Smooth muscle cell (in vitro differentiated cells): ENCODE measurements around the gene MAP2K2. TPM values are rescaled to one million over a fixed set of nuclear protein-coding genes. Genes with fewer than 3 reads are reported as not detected.

Experiments
- DNase-seq: peaks from one replicate; lab custom pipeline; 2025; ENCODE audit not compliant: unreplicated experiment; lab: John Stamatoyannopoulos, UW
- H2AFZ ChIP-seq: fragments of 200-600 bp; sonication (generic); 2 replicates; pipeline ENCODE4 v1.6.0; 2016; ENCODE audit warnings: antibody characterized with exemption, low read depth, mild to moderate bottlenecking
- H3F3A ChIP-seq: fragments of 200-600 bp; sonication (generic); 2 replicates; pipeline ENCODE4 v1.6.0; 2017; ENCODE audit warnings: antibody characterized with exemption, low read depth
- H3K27ac ChIP-seq: fragments of 200-600 bp; sonication (generic); 2 replicates; pipeline ENCODE4 v1.5.1; 2016; ENCODE audit warnings: low read depth, mild to moderate bottlenecking
- H3K27me3 ChIP-seq: fragments of 200-600 bp; sonication (generic); 2 replicates; pipeline ENCODE4 v1.6.1; 2016; ENCODE audit warnings: low read depth, mild to moderate bottlenecking
- H3K36me3 ChIP-seq: fragments of 200-600 bp; sonication (generic); 2 replicates; pipeline ENCODE4 v1.5.1; 2016; ENCODE audit warnings: low read depth
- H3K4me1 ChIP-seq: fragments of 200-600 bp; sonication (generic); 2 replicates; pipeline ENCODE4 v1.5.1; 2016; ENCODE audit warnings: low read depth
- H3K4me2 ChIP-seq: fragments of 200-600 bp; sonication (generic); 2 replicates; pipeline ENCODE4 v1.6.0; 2016; ENCODE audit warnings: mild to moderate bottlenecking
- H3K4me3 ChIP-seq: fragments of 200-600 bp; sonication (generic); 2 replicates; pipeline ENCODE4 v1.5.1; 2016; ENCODE audit warnings: mild to moderate bottlenecking
- H3K79me2 ChIP-seq: fragments of 200-600 bp; sonication (generic); 2 replicates; pipeline ENCODE4 v1.6.0; 2016; ENCODE audit warnings: low read depth, mild to moderate bottlenecking
- H3K9ac ChIP-seq: fragments of 200-600 bp; sonication (generic); 2 replicates; pipeline ENCODE4 v1.6.0; 2016; ENCODE audit warnings: low read depth
- H3K9me3 ChIP-seq: fragments of 200-600 bp; sonication (generic); replicated peaks from 2 replicates; pipeline ENCODE4 v1.5.1; 2016; ENCODE audit warnings: low read depth
- H4K20me1 ChIP-seq: fragments of 200-600 bp; sonication (generic); 2 replicates; pipeline ENCODE4 v1.6.0; 2016; ENCODE audit warnings: low read depth
- WGBS: methylation state at CpG from one replicate; pipeline ENCODE4 v1.1.7; 2016; ENCODE audit warnings: low lambda C conversion rate; 5-methylcytosine and 5-hydroxymethylcytosine counted together
- polyA plus RNA-seq: library from polyadenylated mRNA; unstranded; fragments of >200 nt; fragmentation: Nextera tagmentation; extraction: Ambion mirVana; gene quantifications from 2 replicates; pipeline ENCODE4 v1.2.1, GENCODE V29; 2016
- total RNA-seq: library from RNA; depleted of rRNA; stranded (reverse); fragments of >200 nt; gene quantifications from 2 replicates; pipeline ENCODE4 v1.2.3, GENCODE V29; 2014
- TF ChIP-seq, protein P1 (sequence below): fragments of 200-600 bp; sonication (generic); IDR thresholded peaks from 2 replicates; pipeline ENCODE4 v1.5.1; 2017; ENCODE audit warnings: borderline replicate concordance, mild to moderate bottlenecking, antibody characterized with exemption; ENCODE audit not compliant: insufficient read depth, poor library complexity, severe bottlenecking

The MAP2K2 gene
- total and polyA plus RNA-seq, 2 experiments from 2014 or later = 79.1 to 193 TPM

DNA sequence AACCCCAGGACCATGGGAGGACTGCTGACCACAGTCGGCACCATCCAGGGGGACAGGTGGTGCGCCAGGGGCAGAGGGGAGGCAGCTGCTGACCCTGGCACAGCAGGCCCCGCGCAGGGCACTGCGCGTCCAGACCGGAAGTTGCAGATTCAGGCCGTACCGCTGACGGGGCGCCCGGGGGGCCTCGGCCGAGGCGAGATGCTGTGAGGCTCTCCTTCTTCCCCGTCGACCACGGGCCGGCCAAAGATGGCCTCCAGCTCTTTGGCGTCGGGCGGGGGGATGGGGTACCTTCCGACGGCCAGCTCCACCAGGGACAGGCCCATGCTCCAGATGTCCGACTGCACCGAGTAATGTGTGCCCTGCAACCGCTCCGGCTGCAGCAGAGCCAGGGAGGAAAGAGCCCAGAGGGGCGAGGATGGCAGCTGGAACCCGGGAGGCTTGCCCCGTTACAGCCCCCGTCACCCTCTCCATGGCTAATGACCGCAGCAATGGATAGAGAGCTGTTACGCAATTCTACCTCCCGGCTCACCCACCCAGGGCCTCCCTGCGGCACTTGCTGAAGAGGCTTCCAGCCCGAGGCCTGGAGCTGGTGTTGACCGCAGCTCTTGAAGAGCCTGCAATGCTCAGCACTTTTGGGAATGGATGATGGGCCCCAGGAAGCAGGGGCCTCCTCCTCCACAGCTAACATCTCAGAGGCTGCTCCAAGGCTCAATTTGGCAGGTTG, 24.7 kb downstream of the MAP2K2 start:
- H3F3A ChIP-seq = no peaks in the 10 kb centered on the region
- no peak overlapping the region for H3K4me2 ChIP-seq
- H3K27ac ChIP-seq = no peak overlapping the region
- H3K9ac ChIP-seq = no peak overlapping the region
- H3K79me2 ChIP-seq = no peaks in the 10 kb centered on the region
- no peaks in the 10 kb centered on the region for H4K20me1 ChIP-seq
- no peaks in the 10 kb centered on the region for H3K36me3 ChIP-seq
- WGBS = 96% methylated on average over 26 of the region's 38 CpGs
- H3K4me3 ChIP-seq = no peak overlapping the region
- no peak for DNase-seq
- no peaks in the 10 kb centered on the region for H3K4me1 ChIP-seq
- H2AFZ ChIP-seq = no peak overlapping the region
- no peaks in the 10 kb centered on the region for H3K27me3 ChIP-seq
- TF ChIP-seq, protein P1, sequence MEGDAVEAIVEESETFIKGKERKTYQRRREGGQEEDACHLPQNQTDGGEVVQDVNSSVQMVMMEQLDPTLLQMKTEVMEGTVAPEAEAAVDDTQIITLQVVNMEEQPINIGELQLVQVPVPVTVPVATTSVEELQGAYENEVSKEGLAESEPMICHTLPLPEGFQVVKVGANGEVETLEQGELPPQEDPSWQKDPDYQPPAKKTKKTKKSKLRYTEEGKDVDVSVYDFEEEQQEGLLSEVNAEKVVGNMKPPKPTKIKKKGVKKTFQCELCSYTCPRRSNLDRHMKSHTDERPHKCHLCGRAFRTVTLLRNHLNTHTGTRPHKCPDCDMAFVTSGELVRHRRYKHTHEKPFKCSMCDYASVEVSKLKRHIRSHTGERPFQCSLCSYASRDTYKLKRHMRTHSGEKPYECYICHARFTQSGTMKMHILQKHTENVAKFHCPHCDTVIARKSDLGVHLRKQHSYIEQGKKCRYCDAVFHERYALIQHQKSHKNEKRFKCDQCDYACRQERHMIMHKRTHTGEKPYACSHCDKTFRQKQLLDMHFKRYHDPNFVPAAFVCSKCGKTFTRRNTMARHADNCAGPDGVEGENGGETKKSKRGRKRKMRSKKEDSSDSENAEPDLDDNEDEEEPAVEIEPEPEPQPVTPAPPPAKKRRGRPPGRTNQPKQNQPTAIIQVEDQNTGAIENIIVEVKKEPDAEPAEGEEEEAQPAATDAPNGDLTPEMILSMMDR = no peak
- H3K9me3 ChIP-seq = no peaks in the 10 kb centered on the region

DNA sequence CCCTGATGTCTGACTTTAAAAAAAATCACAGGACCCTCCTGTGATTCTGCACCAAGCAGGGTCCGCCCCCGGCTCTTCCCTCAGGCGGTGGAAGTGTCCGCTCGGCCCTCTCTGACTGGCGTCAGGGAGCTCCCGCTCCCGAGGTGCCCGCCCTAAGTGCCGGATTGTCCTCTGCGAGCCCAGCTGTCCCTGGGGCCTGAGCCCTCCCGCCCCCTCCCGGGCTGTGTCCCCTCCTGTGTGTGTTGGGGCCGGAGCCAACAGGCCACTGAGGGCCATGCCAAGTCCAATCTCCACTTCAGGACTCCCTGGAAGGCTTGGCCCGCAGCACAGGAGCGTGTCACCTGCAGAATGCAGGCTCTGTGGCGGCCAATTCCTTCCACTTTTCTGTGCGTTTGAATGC, 25.4 kb downstream of the MAP2K2 start:
- Histone ChIP-seq H3K36me3 (no peaks in the 10 kb centered on the region), H3K4me2 (no peak overlapping the region), H4K20me1 (no peaks in the 10 kb centered on the region), H3K79me2 (no peaks in the 10 kb centered on the region), H3K9me3 (no peaks in the 10 kb centered on the region), H2AFZ (no peak overlapping the region), H3F3A (no peaks in the 10 kb centered on the region), H3K4me1 (no peaks in the 10 kb centered on the region), H3K4me3 (no peak overlapping the region), H3K27ac (no peak overlapping the region), H3K9ac (no peak overlapping the region), H3K27me3 (no peaks in the 10 kb centered on the region)
- DNase-seq = no peak
- WGBS = 95% methylated on average over 18 of the region's 18 CpGs
- TF ChIP-seq, protein P1 = no peak

DNA sequence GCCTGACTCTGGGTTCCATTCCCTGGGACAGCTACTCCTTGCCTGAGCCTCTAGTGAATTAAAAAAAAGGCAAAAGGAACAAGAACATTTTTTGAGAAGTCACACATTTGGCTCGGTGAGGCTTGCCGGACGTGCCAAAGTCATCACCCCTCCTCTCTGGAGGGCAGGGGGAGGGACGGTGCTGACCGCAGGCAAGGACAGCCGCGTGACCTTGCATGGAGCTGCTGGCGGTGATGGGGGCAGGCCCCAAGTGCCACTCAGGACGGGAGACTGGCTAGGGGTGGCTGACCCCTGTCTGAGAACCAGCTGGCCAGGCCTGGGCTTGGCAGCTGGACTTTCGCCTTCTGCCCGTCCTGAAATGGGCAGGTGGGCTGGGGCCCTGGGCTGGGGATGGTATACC, 26.4 kb downstream of the MAP2K2 start:
- no peaks in the 10 kb centered on the region for H3F3A ChIP-seq
- H3K9ac ChIP-seq = no peak overlapping the region
- H3K27me3 ChIP-seq = no peaks in the 10 kb centered on the region
- no peak for DNase-seq
- H3K27ac ChIP-seq = no peak overlapping the region
- H3K79me2 ChIP-seq = no peaks in the 10 kb centered on the region
- no peak overlapping the region for H3K4me2 ChIP-seq
- H3K9me3 ChIP-seq = no peaks in the 10 kb centered on the region
- H4K20me1 ChIP-seq = no peaks in the 10 kb centered on the region
- H3K36me3 ChIP-seq = no peaks in the 10 kb centered on the region
- H3K4me1 ChIP-seq = no peaks in the 10 kb centered on the region
- TF ChIP-seq, protein P1 = no peak
- H3K4me3 ChIP-seq = no peak overlapping the region
- H2AFZ ChIP-seq = no peak overlapping the region
- 98% methylated on average over 11 of the region's 11 CpGs for WGBS
